Suprapubic skin (tissue), 4 donors: ENCODE measurements around the gene PCK2.

Experiments used
- CTCF ChIP-seq, 2 donors: fragments of 200-600 bp in 1 of 2; fragments of 450-650 bp in 1 of 2; sonication (generic) in 1 of 2; IDR thresholded peaks; one replicate each; pipeline ENCODE4 v1.5.1; 2016 to 2019; ENCODE audit warnings: antibody characterized with exemption in 2 of 2, mild to moderate bottlenecking in 1 of 2, moderate library complexity in 1 of 2
- EP300 ChIP-seq: sonication (generic); formaldehyde crosslinking; IDR thresholded peaks from one replicate; pipeline ENCODE4 v1.6.1; 2017; ENCODE audit warnings: antibody characterized with exemption
- POLR2A ChIP-seq, 2 donors: fragments of 450-650 bp; IDR thresholded peaks; one replicate each; pipeline ENCODE4 v1.6.1; 2017; ENCODE audit warnings: antibody characterized with exemption in 2 of 2, mild to moderate bottlenecking in 2 of 2, moderate library complexity in 2 of 2
- POLR2AphosphoS5 ChIP-seq, 3 donors: sonication (generic); formaldehyde crosslinking; IDR thresholded peaks; one replicate each; pipeline ENCODE4 v1.6.1; 2017; ENCODE audit warnings: antibody characterized with exemption in 3 of 3

GRCh38 chr14:24074625-24075484 lies 19.3 kb upstream of the PCK2 start:
- TF ChIP-seq CTCF (IDR thresholded peaks at IDR 0.05) (no peak), POLR2A (IDR thresholded peaks at IDR 0.05) (no peak), EP300 (no peak), POLR2AphosphoS5 (IDR thresholded peaks at IDR 0.05) (no peak)
